Peyer's patch (tissue), 4 donors: ENCODE results near the gene LYRM1.

Experiments used
- POLR2A ChIP-seq, 2 donors: fragments of 450-650 bp; IDR thresholded peaks; one replicate each; pipeline ENCODE4 v1.5.1; 2017; ENCODE audit warnings: antibody characterized with exemption in 2 of 2, mild to moderate bottlenecking in 2 of 2, moderate library complexity in 2 of 2
- TF ChIP-seq, protein P1 (sequence below), 6 experiments: fragments of 450-650 bp in 4 of 6; fragments of 200-600 bp in 2 of 6; sonication (generic) in 1 of 6; IDR thresholded peaks; one replicate each; pipeline ENCODE4 v1.5.1; 2017 to 2019; ENCODE audit warnings: antibody characterized with exemption in 6 of 6, mild to moderate bottlenecking in 3 of 6, moderate library complexity in 1 of 6

DNA sequence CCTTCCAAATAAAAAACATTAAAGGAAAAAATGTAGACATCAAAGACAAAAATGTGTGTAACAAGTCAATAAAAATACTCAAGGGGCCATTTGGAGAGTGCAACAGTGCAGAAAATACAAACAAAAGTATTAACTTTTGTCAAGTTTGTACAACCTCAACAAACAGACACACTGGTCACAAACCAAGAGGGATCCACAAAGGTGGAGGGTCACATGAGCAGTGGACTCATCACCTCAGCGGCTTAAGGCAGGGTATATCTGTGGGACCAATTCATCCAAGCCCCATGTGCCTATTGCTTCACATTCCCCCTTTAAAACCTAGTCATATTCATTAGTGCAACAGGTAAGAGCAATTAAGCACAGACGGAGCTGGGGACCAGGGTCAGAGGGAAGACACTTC lies 45.6 kb upstream of the LYRM1 start:
- TF ChIP-seq, protein P1, sequence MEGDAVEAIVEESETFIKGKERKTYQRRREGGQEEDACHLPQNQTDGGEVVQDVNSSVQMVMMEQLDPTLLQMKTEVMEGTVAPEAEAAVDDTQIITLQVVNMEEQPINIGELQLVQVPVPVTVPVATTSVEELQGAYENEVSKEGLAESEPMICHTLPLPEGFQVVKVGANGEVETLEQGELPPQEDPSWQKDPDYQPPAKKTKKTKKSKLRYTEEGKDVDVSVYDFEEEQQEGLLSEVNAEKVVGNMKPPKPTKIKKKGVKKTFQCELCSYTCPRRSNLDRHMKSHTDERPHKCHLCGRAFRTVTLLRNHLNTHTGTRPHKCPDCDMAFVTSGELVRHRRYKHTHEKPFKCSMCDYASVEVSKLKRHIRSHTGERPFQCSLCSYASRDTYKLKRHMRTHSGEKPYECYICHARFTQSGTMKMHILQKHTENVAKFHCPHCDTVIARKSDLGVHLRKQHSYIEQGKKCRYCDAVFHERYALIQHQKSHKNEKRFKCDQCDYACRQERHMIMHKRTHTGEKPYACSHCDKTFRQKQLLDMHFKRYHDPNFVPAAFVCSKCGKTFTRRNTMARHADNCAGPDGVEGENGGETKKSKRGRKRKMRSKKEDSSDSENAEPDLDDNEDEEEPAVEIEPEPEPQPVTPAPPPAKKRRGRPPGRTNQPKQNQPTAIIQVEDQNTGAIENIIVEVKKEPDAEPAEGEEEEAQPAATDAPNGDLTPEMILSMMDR (IDR thresholded peaks at IDR 0.05): no peak
- TF ChIP-seq POLR2A (IDR thresholded peaks at IDR 0.05): no peak
